Superior temporal gyrus (tissue), 1 donor: Measurements from ENCODE around the gene FGL2.
"Not testable (repeated sequence)": the region's sequence is repeated elsewhere in the genome, so short reads cannot be mapped to it uniquely, and the experiment has no call there.

Experiments
- DNase-seq: peaks from one replicate; pipeline ENCODE4 v3.0.0-alpha.2; 2016; ENCODE audit errors: extremely low spot score

FGL2 gene

GRCh38 chr7:77157034-77157433, 42.6 kb downstream of the FGL2 start:
- DNase-seq: not testable (repeated sequence)

GRCh38 chr7:77155601-77156377, 43.8 kb downstream of the FGL2 start:
- not testable (repeated sequence) for DNase-seq

GRCh38 chr7:77154917-77155464, 44.6 kb downstream of the FGL2 start:
- DNase-seq: not testable (repeated sequence)

- DNase-seq: not testable (repeated sequence)
Observed at GRCh38 chr7:77152232-77152631, 47.4 kb downstream of the FGL2 start.
